GM19193 (cell line): ENCODE measurements around the gene GALNT18.

ENCODE experiments used
- POLR2A ChIP-seq: IDR thresholded peaks from 4 replicates; pipeline ENCODE4 v1.6.1; 2011; ENCODE audit not compliant: insufficient read depth, insufficient read length; ENCODE audit errors: extremely low read depth

The GALNT18 gene

GRCh38 chr11:11387622-11388305 lies 234.0 kb downstream of the GALNT18 start:
- no peak for TF ChIP-seq POLR2A

- TF ChIP-seq POLR2A: no peak
Measured at GRCh38 chr11:11387207-11387606, 234.6 kb downstream of the GALNT18 start.

- TF ChIP-seq POLR2A: no peak
Measured at GRCh38 chr11:11384829-11385228, 237.0 kb downstream of the GALNT18 start.

- no peak for TF ChIP-seq POLR2A
Measured at GRCh38 chr11:11383995-11384394, 237.8 kb downstream of the GALNT18 start.

GRCh38 chr11:11382858-11383532 lies 238.8 kb downstream of the GALNT18 start:
- no peak for TF ChIP-seq POLR2A

GRCh38 chr11:11381471-11382105 lies 240.2 kb downstream of the GALNT18 start:
- TF ChIP-seq POLR2A: no peak

GRCh38 chr11:11380883-11381282 lies 240.9 kb downstream of the GALNT18 start:
- no peak for TF ChIP-seq POLR2A

GRCh38 chr11:11380340-11380739 lies 241.5 kb downstream of the GALNT18 start:
- TF ChIP-seq POLR2A: no peak

GRCh38 chr11:11379661-11380060 lies 242.1 kb downstream of the GALNT18 start:
- no peak for TF ChIP-seq POLR2A

GRCh38 chr11:11378184-11378940 lies 243.4 kb downstream of the GALNT18 start:
- no peak for TF ChIP-seq POLR2A

- TF ChIP-seq POLR2A: no peak
Measured at GRCh38 chr11:11374358-11375148, 247.3 kb downstream of the GALNT18 start.

GRCh38 chr11:11373934-11374333 lies 247.9 kb downstream of the GALNT18 start:
- TF ChIP-seq POLR2A: no peak

- no peak for TF ChIP-seq POLR2A
Measured at GRCh38 chr11:11372461-11372860, 249.3 kb downstream of the GALNT18 start.

- no peak for TF ChIP-seq POLR2A
Measured at GRCh38 chr11:11370962-11371303, 250.9 kb downstream of the GALNT18 start.

- TF ChIP-seq POLR2A: no peak
Measured at GRCh38 chr11:11370255-11370961, 251.4 kb downstream of the GALNT18 start.

- TF ChIP-seq POLR2A: no peak
Measured at GRCh38 chr11:11366793-11367192, 255.0 kb downstream of the GALNT18 start.
